Vagina (tissue), 2 donors: ENCODE results near the gene CYP2E1. TPM values are rescaled to one million over a fixed set of nuclear protein-coding genes. Genes with fewer than 3 reads are reported as not detected.
A peak's percentile ranks its signal among the peaks of the same experiment; 100 is the strongest.

Experiments used
- DNase-seq, 2 donors: peaks; one replicate each; pipeline ENCODE4 v3.0.0-alpha.2; 2017; ENCODE audit errors: extremely low spot score in 2 of 2
- H3K27ac ChIP-seq: fragments of 200-600 bp; sonication (generic); one replicate; pipeline ENCODE4 v1.5.1; 2019
- H3K27me3 ChIP-seq: fragments of 200-600 bp; sonication (generic); one replicate; pipeline ENCODE4 v1.5.1; 2019
- H3K36me3 ChIP-seq, 2 donors: fragments of 200-600 bp; sonication (generic); one replicate each; pipeline ENCODE4 v1.5.1; 2017 to 2019
- H3K4me1 ChIP-seq: fragments of 200-600 bp; sonication (generic); one replicate; pipeline ENCODE4 v1.5.1; 2019
- H3K4me3 ChIP-seq, 2 donors: fragments of 200-600 bp; sonication (generic); 1 replicate in 1 of 2; 2 replicates in 1 of 2; pipeline ENCODE4 v1.5.1; 2016 to 2019
- H3K9me3 ChIP-seq: fragments of 200-600 bp; sonication (generic); one replicate; pipeline ENCODE4 v1.5.1; 2019
- CTCF ChIP-seq, 3 experiments: fragments of 450-650 bp in 2 of 3; fragments of 200-600 bp in 1 of 3; sonication (generic) in 1 of 3; IDR thresholded peaks; one replicate each; pipeline ENCODE4 v1.5.1; 2017 to 2019; ENCODE audit warnings: antibody characterized with exemption in 3 of 3, mild to moderate bottlenecking in 2 of 3, moderate library complexity in 2 of 3
- POLR2A ChIP-seq, 2 donors: fragments of 450-650 bp; IDR thresholded peaks; one replicate each; pipeline ENCODE4 v1.6.1; 2017; ENCODE audit warnings: antibody characterized with exemption in 2 of 2, mild to moderate bottlenecking in 2 of 2, moderate library complexity in 2 of 2
- POLR2AphosphoS5 ChIP-seq, 2 donors: sonication (generic); formaldehyde crosslinking; IDR thresholded peaks; one replicate each; pipeline ENCODE4 v1.9.0; 2017; ENCODE audit warnings: antibody characterized with exemption in 2 of 2, mild to moderate bottlenecking in 2 of 2, low read depth in 1 of 2; ENCODE audit not compliant: insufficient read depth in 1 of 2
- intact Hi-C: fragments of 100-400 bp; cut with DNase I; formaldehyde crosslinking; loops from one replicate; pipeline ENCODE4 v1.15.1; 2023
- total RNA-seq: library from RNA; depleted of rRNA; stranded (reverse); fragments of >200 nt; gene quantifications from one replicate; pipeline ENCODE4 v1.2.3, GENCODE V29; 2016

CYP2E1 gene
- total RNA-seq, 1 donor from 2014 or later = 2.9 TPM

DNA sequence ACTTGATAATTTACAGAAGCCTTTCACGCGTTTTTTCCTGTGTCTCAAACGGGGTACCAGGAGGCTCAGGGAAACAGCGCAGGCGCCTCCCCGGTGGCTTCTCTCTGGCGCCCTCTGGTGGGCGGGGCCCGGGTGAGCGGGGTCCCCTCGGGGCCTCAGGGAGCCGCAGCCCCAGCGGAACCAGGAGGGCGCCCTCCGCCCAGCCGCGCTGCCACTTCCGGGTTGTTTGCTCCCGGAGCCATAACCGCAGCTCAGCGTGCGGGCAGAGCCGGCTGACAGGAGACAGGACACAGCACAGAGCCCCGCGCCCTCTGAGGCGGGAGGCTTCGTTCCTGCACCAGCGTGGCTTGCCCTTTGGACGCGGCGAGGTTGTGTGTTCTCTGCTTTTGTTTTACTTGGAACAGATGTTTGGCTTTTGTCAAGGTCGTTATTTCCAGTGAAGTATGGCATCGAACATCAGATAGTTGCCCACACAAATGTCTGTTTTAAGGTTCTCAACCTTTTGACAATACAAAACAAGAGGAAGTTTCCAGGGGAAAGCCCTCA, 6.9 kb upstream of the CYP2E1 start:
- Histone ChIP-seq H3K4me1 (peaks cover 8% of the 10 kb centered on the region), H3K36me3 (no peaks in the 10 kb centered on the region), H3K4me3 (peak overlapping the region; percentile 32), H3K27me3 (no peaks in the 10 kb centered on the region), H3K9me3 (no peaks in the 10 kb centered on the region), H3K27ac (no peak overlapping the region)
- TF ChIP-seq POLR2AphosphoS5 (IDR thresholded peaks at IDR 0.05; ENCODE audit: insufficient read depth in 1 of 2, low read depth in 1 of 2) = no peak
- peak; percentile 30 to 83 (median 42) for TF ChIP-seq CTCF (IDR thresholded peaks at IDR 0.05)
- no peak for TF ChIP-seq POLR2A (IDR thresholded peaks at IDR 0.05)
- DNase-seq = no peak
- intact Hi-C loops = no loop called here

DNA sequence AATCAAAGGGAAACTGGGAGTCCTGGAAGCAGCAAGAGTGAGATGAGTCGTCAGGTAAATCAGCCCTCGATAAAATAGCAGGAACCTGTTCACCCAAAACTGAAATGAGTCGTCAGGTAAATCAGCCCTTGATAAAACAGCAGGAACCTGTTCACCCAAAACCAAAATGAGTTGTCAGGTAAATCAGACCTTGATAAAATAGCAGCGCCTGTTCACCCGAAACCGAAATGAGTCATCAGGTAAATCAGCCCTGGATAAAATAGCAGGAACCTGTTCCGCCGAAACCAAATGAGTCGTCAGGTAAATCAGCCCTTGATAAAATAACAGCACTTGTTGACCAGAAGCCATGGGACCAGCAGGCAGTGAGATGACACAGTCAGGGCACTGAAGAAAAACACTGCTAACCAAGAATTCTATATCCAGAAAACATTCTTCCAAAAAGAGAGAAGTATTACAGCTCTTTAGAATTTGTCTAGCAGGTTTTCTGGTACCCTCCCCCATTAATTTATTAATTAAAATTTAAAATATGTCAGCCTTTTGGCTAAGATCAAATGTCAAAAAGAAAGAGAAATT, 3.4 kb upstream of the CYP2E1 start:
- Histone ChIP-seq H3K27ac (no peak overlapping the region), H3K9me3 (no peaks in the 10 kb centered on the region), H3K36me3 (no peaks in the 10 kb centered on the region), H3K27me3 (peaks cover 16% of the 10 kb centered on the region), H3K4me1 (peaks cover 19% of the 10 kb centered on the region), H3K4me3 (no peak overlapping the region)
- intact Hi-C loops = no loop called here
- no peak for TF ChIP-seq CTCF (IDR thresholded peaks at IDR 0.05)
- TF ChIP-seq POLR2A (IDR thresholded peaks at IDR 0.05) = no peak
- no peak for TF ChIP-seq POLR2AphosphoS5 (IDR thresholded peaks at IDR 0.05; ENCODE audit: insufficient read depth in 1 of 2, low read depth in 1 of 2)
- no peak for DNase-seq

GRCh38 chr10:133525444-133525843, 1.7 kb upstream of the CYP2E1 start:
- no peak overlapping the region for H3K4me3 ChIP-seq
- peaks cover 20% of the 10 kb centered on the region for H3K27me3 ChIP-seq
- no peaks in the 10 kb centered on the region for H3K36me3 ChIP-seq
- H3K27ac ChIP-seq = no peak overlapping the region
- TF ChIP-seq CTCF (IDR thresholded peaks at IDR 0.05) (no peak), POLR2AphosphoS5 (IDR thresholded peaks at IDR 0.05; ENCODE audit: insufficient read depth in 1 of 2, low read depth in 1 of 2) (no peak), POLR2A (IDR thresholded peaks at IDR 0.05) (no peak)
- intact Hi-C loops = no loop called here
- no peak for DNase-seq
- H3K9me3 ChIP-seq = no peaks in the 10 kb centered on the region
- peaks cover 17% of the 10 kb centered on the region for H3K4me1 ChIP-seq

- peak overlapping the region in 1 of 2 donors; percentile 13 for H3K4me3 ChIP-seq
- no peak overlapping the region for H3K27ac ChIP-seq
- peaks cover 20% of the 10 kb centered on the region for H3K27me3 ChIP-seq
- no peak for DNase-seq
- no peak for TF ChIP-seq POLR2AphosphoS5 (IDR thresholded peaks at IDR 0.05; ENCODE audit: insufficient read depth in 1 of 2, low read depth in 1 of 2)
- no peak for TF ChIP-seq POLR2A (IDR thresholded peaks at IDR 0.05)
- intact Hi-C loops = no loop called here
- no peaks in the 10 kb centered on the region for H3K9me3 ChIP-seq
- no peaks in the 10 kb centered on the region for H3K36me3 ChIP-seq
- peaks cover 16% of the 10 kb centered on the region for H3K4me1 ChIP-seq
Observed at GRCh38 chr10:133527771-133528271, 658 bp downstream of the CYP2E1 start.

DNA sequence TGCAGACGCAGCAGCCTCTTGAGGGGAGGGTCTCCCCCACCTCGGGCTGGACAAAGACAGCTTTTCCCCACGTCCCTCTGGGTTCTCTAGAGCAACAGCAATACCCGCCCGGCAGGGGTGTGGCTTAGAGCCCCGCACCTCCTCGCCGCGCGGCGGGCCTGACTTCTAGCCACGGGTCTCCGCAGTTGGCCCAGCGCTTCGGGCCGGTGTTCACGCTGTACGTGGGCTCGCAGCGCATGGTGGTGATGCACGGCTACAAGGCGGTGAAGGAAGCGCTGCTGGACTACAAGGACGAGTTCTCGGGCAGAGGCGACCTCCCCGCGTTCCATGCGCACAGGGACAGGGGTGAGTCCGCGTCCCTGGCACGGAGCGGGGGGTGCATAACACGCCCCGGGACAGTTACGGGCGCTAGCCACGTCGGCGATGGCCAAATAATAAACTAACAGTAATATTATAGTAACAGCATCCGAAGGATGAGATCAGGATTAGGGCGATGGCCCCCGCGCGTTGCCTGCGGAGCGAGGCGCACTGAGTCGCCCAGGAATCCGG, 1.2 kb downstream of the CYP2E1 start:
- Histone ChIP-seq H3K36me3 (no peaks in the 10 kb centered on the region), H3K27ac (no peak overlapping the region), H3K9me3 (no peaks in the 10 kb centered on the region), H3K4me1 (peaks cover 16% of the 10 kb centered on the region), H3K4me3 (peak overlapping the region; percentile 13 to 18), H3K27me3 (peaks cover 20% of the 10 kb centered on the region)
- TF ChIP-seq CTCF (IDR thresholded peaks at IDR 0.05) = no peak
- no peak for TF ChIP-seq POLR2AphosphoS5 (IDR thresholded peaks at IDR 0.05; ENCODE audit: insufficient read depth in 1 of 2, low read depth in 1 of 2)
- TF ChIP-seq POLR2A (IDR thresholded peaks at IDR 0.05) = no peak
- DNase-seq = no peak
- intact Hi-C loops = no loop called here
